ENCODE results near the gene ZNF669.

The ZNF669 gene

DNA sequence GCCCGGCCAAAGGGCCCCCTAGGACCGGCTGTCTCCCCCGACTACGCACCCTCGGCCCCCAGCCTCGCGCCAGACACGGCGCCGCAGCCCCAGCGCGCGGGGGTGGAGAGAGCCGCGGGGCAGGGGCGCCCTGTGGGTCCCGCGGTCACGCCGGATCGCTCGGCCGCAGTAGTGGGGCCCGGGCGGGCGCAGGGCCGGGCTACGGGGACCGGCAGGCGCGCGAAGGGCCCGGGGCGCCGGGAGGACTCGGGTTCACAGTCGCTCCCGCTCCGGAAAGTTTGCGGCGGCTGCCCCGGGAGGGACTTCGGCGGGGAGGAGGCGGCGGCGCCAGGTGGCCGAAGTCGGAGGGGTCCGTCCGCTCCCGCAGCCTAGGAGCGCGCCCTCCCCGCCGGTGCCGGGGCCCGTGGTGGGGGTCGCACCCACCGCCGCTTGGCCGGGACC lies 7.1 kb upstream of the ZNF669 start:
- DNase-seq (ENCODE audit: low spot score): no peak

DNA sequence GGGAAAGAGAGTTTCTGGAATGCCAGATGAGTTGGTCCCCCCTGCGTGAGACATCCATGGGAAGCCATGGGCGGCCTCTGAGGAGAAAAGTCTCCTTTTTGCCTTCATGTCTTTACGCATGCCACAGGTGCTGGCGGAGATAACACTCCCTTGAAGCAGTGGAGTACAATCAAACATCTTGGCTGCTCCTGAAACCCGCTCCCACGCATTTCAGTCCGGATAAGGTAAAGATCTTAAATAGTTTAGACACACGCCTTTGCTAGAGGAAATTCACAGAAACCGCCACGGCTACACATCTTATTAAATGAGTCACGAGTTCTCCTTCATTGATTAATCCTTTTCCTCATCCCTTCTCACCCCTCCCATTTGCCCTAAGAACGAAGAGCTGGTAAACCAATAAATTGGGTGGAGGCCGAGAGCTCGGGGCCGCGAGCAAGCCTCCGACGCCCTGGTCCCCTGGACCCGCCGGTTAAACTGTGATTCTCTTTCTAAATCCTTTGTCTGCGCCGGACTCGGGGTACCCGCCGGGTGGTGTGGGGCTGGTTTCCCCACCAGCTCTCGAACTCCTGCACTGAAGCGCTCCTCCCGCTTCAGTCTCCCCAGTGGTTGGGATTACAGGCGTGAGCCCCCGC lies 6.6 kb upstream of the ZNF669 start:
- DNase-seq (ENCODE audit: low spot score): no peak

DNA sequence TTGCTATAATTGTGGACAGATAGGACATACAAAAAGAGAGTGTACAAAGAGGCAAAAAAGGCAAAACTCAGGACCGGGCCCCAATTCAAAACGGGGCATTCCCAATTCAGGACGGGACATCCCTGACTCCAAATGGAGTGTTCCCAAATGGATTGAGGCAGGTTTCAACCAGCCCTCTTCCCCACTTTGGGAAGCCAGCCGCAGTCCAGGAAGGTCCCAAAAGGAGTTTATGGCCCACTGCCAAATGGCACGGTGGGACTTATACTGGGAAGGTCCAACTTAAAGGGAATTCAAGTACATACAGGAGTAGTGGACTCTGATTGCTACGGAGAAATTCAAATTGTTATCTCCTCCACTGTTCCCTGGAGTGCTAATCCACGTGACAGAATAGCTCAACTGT lies 3.5 kb upstream of the ZNF669 start:
- no peak for DNase-seq (ENCODE audit: low spot score)

DNA sequence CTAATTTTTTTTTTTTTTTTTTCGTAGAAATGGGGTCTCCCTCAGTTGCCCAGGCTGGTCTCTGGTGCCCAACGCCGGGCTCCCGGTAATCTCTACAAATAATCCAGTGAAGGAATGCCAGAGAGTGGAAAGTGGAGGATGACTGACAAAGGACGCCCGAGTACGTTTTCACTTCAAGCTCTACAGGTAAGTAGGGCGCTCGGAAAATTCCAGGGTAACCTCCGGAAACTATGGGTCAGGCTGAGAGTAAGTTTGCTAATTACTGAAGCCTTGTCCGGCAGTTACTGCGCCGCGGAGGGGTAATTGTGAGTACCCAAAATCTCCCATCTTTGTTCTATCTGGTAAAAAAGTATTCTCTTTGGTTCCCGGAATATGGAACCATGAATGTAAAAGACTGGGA lies 1.8 kb upstream of the ZNF669 start:
- no peak for DNase-seq (ENCODE audit: low spot score)

DNA sequence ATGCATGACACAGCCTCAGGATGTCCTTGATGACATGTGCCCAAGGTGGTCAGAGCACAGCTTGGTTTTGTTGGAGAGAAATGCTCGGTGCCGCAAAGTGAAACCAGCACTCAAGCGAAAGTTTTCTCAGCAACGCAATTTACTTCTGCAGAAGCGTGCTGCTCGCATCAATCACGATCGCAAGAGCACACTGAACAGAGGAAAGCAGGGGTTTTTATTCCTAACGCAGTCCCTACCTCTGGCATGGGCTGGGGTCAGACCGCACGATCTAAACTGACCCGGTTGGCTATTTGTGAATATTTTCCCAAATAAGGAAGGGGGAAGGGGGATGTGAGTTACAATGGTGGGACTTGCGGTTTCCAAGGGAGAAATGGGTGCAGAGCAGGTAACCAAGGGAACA lies 809 bp upstream of the ZNF669 start:
- no peak for DNase-seq (ENCODE audit: low spot score)

DNA sequence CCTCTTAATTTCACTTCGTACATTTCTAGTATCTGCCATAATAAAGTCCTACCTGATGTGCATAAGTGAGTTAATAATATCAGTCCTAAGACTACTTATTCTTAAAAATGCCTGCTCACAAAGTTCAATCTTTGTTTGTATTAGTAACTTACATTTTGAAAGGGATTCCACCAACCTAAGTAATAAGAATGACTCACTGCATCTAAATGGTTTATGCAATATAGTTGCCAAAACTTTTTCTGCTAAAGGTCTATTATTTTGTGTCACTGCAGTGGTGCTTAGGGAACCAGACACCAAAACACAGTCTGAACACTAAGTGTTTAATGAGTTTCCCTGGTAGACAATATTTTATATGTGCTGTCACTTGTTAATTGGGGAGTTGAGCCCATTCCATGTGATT lies 1.8 kb downstream of the ZNF669 start:
- DNase-seq (ENCODE audit: low spot score): no peak

- DNase-seq (ENCODE audit: low spot score): no peak
Observed at GRCh38 chr1:247100676-247101279, 3.4 kb downstream of the ZNF669 start.

DNA sequence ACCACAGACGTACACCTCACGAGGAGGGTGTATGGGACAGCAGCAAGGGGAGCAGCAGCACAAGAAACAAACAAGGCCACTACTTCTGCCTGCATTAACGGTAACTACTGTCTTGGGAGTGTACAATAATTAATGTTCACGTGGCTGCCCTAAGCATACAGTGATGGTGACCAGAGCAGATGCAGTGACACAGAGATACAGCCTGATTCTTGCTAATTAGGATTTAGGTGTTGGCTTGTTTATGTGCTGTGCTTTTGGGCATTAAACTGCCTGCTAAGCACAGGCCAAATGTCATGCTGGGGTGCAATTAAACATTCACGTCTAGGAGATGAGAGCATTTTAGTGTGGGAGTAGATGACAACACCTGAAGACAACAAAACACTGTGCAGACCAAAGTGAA lies 7.2 kb downstream of the ZNF669 start:
- DNase-seq (ENCODE audit: low spot score): no peak

DNA sequence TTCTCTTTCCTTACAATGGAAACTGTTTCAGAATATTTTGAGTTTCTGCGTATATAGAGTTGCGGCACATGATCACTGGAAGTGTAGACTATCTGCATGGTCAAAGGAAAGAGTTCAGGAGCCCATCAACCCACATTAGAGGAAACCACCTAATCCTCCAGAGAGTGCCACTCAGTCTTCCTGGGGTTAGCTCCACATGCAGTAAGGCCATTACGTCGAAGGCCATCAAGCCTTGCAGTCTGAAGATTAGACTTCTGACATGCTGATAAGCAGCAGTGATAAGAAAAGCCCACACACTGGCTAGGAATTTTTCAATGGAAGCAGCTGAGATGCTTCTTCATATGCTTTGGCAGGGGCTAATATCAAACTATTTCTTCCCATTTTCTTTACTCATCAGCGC lies 7.6 kb downstream of the ZNF669 start:
- DNase-seq (ENCODE audit: low spot score): no peak

GRCh38 chr1:247096112-247096511 lies 8.0 kb downstream of the ZNF669 start:
- no peak for DNase-seq (ENCODE audit: low spot score)

- DNase-seq (ENCODE audit: low spot score): no peak
Observed at GRCh38 chr1:247090455-247090854, 13.7 kb downstream of the ZNF669 start.

DNA sequence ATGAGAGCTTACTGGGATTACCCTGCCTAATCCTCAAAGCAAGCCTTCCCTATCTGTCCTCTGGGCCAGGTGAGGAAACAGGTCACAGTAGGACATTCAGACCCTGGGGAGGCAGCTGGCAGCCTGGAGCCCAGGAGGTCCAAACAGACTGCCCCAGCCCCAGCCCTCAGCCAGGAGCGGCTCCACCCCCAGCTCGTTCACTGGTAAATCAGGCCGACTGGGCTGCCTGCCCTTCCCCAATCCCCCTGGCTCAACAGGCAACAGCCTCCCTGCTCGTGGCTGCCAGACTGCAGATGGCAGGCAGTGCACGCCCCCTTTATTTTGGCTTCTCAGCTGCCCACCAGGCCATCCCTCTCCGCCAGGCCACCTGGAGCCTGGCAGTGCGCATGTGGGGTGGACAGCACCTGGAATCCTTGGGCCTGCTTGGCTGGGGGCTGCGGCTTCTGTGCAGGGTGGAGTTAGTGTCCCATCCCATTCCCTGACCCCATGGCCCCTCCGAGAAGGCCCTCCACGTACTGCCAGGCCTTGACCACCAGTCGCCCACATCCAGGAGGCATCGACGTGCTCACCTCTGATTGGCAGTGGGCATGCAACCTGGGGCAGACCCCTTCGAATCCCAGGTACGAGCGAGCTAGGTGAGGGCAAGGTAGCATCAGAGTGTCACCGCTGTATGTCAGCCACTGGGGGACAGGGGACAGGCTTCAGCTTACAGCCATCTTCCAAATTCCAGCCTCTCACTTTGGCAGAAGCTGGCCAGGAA lies 14.4 kb downstream of the ZNF669 start:
- DNase-seq (ENCODE audit: low spot score): no peak

DNA sequence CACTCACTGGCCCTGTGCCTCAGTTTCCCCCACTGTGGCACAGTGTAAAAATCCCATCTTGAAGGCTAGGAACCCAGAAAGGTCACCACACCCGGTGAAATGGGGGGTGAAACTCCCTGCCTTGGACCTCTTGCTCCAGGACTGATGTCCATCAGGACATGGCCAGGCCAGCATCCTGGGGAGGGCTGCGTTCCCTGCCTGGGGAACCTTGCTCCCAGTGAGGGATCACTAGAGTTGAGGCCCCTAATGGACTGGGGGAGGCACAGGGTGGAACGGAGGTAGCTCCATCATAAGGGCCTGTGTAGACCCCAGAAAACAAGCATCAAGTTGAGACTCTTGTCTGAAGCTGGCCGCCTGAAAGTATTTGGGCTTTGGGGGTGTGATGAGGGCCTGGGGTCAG lies 15.2 kb downstream of the ZNF669 start:
- no peak for DNase-seq (ENCODE audit: low spot score)

GRCh38 chr1:247087256-247087655 lies 16.9 kb downstream of the ZNF669 start:
- no peak for DNase-seq (ENCODE audit: low spot score)

DNA sequence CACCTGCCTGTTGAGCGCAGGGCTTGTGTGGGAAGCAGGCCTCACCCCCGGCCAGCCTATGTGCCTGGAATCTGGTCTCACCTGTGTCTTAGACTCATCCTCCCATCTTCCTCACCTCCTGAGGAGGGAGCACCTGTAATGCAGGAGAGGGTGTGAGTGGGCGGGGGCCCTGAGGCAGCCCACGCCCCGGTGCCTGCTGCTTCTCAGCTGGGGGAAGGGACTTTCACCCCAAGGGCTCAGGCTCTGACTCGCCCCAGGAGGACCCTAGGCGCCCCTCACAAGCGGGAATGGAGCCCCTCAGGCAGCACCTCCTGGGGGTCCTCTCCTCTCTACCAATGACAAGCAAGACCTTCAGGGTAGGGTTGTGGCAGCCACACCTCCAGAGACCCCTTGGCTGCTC lies 18.8 kb downstream of the ZNF669 start:
- no peak for DNase-seq (ENCODE audit: low spot score)

- DNase-seq (ENCODE audit: low spot score): no peak
Observed at GRCh38 chr1:247084771-247085170, 19.4 kb downstream of the ZNF669 start.

GRCh38 chr1:247079141-247079874 lies 24.8 kb downstream of the ZNF669 start:
- no peak for DNase-seq (ENCODE audit: low spot score)

DNA sequence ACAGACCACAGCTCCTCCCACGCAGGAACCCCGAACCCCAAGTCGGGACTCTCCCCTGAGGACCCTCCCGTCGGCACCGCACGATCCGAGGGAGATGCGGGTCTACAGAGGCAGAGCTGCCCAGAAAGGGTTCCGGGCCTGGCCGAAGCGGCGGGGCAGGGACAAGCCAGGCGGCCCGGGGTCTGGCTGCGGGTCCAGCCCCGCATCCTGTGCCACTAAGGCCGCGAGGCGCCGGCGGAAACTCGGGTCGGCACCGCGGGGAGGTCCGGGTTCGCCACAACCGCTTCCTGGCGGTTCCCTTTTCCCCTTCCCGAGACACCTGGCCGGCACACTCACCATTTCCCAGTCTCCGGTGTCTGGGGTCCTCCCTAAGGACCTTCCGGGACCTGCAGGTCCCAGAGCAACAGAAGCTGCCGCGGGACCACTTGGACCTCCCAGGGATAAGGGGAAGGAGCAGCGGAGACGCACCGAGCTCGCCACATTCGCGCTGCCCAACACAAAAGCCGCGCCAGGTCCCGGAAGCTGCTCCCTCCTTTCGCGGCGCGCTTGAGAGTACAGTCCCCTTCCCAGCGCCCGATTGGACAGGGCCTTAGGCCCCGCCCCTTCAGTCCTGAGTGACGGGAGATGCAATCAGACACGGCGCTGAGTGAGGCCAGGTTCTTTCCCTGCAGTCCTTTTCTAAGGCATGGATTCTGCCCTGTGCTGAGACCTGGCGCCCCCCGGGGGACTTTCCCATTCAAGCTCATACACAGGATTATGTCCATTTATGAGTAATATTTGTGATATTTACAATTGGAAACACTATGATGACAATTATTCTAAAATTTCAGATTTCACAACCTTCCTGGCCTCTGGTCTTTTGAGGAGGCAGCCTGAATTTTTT lies 25.7 kb downstream of the ZNF669 start, which contains the start of gene ZNF670:
TSS of gene ZNF670 (minus strand) at position 554 of the 883 bp plus-strand sequence. CDS start at position 339, 215 bp downstream.
- DNase-seq (ENCODE audit: low spot score): peak; percentile 86

DNA sequence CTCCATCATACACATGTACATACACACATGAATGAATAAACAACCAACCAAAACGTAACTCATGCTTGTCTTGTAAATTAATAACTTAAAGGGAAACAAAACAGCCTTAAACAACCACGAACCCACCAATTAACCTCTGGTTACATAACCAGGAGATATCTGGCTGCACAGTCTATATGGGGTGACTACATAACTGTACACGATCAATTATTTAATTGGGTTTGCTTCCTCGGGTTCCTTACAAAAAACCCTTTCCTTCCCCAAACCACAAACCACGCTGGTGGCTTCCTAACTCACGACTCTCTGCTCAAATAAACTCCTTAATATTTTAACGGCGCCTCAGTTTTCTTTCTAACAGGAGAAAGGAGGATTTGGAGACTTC lies 26.3 kb downstream of the ZNF669 start:
- no peak for DNase-seq (ENCODE audit: low spot score)

DNA sequence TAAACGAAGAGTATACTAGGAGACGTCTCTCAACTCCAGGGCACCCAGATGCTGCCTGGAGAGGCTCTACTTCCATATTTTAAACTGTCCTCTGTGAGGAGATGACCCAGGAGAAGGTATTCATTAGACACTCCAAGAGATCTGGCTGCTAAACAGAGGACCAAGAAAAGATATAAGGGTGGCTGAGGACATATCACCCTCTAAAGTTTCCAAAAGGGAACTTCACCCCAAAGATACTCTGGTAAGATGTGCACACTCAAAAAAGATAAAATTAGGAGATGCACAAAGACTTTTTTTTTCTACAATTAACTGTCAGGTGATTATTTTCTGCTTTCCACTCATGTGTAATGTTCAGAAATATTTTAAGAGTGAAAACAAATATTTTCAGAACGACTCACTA lies 26.9 kb downstream of the ZNF669 start:
- no peak for DNase-seq (ENCODE audit: low spot score)

- no peak for DNase-seq (ENCODE audit: low spot score)
Observed at GRCh38 chr1:247070645-247071044, 33.5 kb downstream of the ZNF669 start.

DNA sequence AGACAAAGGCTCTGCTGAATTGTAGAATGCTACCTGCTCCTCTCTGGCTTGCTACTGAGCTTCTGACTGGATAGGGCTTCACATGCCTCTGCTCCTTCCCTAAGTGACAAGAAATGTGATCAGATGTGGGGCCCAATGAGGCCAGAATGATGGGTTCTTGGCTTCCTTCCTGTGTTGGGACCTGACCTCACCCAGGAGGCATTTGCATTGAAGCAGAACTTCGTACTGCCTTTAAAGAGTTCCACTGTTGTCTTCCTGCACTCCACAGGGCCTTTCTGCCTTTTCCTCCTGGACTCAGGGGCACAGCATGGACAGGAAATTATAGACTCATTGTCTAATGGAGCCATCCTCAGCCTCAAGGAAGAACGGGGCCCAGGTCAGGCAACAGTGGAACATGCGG lies 39.9 kb downstream of the ZNF669 start:
- no peak for DNase-seq (ENCODE audit: low spot score)
